Vagina (tissue), 2 donors: Measurements from ENCODE around the gene EYA4.

Source experiments
- CTCF ChIP-seq, 3 experiments: fragments of 450-650 bp in 2 of 3; fragments of 200-600 bp in 1 of 3; sonication (generic) in 1 of 3; IDR thresholded peaks; one replicate each; pipeline ENCODE4 v1.5.1; 2017 to 2019; ENCODE audit warnings: antibody characterized with exemption in 3 of 3, mild to moderate bottlenecking in 2 of 3, moderate library complexity in 2 of 3
- POLR2A ChIP-seq, 2 donors: fragments of 450-650 bp; IDR thresholded peaks; one replicate each; pipeline ENCODE4 v1.6.1; 2017; ENCODE audit warnings: antibody characterized with exemption in 2 of 2, mild to moderate bottlenecking in 2 of 2, moderate library complexity in 2 of 2

- no peak for TF ChIP-seq CTCF (IDR thresholded peaks at IDR 0.05)
- no peak for TF ChIP-seq POLR2A (IDR thresholded peaks at IDR 0.05)
These were observed 39.9 kb upstream of the EYA4 start for GRCh38 chr6:133201231-133201630.
